Mucosa of rectum (tissue), 2 donors: ENCODE results near the gene CD81.

Experiments used
- H3K27ac ChIP-seq, 2 donors: one replicate each; pipeline ENCODE4 v1.7.0; 2013; ENCODE audit warnings: inconsistent platforms in 2 of 2, low read depth in 2 of 2, low read length in 2 of 2
- H3K27me3 ChIP-seq, 2 donors: one replicate each; pipeline ENCODE4 v1.7.0; 2013; ENCODE audit warnings: low read length in 2 of 2; ENCODE audit not compliant: control insufficient read depth in 2 of 2, insufficient read depth in 2 of 2
- H3K36me3 ChIP-seq, 2 donors: one replicate each; pipeline ENCODE4 v1.7.0; 2013; ENCODE audit warnings: low read length in 2 of 2; ENCODE audit not compliant: control insufficient read depth in 2 of 2, insufficient read depth in 2 of 2
- H3K4me1 ChIP-seq, 2 donors: one replicate each; pipeline ENCODE4 v1.7.0; 2013; ENCODE audit warnings: low read length in 2 of 2, mild to moderate bottlenecking in 1 of 2; ENCODE audit not compliant: control insufficient read depth in 2 of 2, insufficient read depth in 2 of 2
- H3K4me3 ChIP-seq, 2 donors: one replicate each; pipeline ENCODE4 v1.7.0; 2013; ENCODE audit warnings: low read length in 2 of 2
- H3K9ac ChIP-seq, 2 donors: one replicate each; pipeline ENCODE4 v1.7.0; 2013; ENCODE audit warnings: low read length in 2 of 2, low read depth in 1 of 2, mild to moderate bottlenecking in 1 of 2
- H3K9me3 ChIP-seq, 2 donors: one replicate each; pipeline ENCODE4 v1.7.0; 2013; ENCODE audit warnings: low read length in 2 of 2; ENCODE audit not compliant: control insufficient read depth in 2 of 2
- donor health status: healthy.
- donor health status: Normal muscosa, but diverticular disease.

Gene CD81

DNA sequence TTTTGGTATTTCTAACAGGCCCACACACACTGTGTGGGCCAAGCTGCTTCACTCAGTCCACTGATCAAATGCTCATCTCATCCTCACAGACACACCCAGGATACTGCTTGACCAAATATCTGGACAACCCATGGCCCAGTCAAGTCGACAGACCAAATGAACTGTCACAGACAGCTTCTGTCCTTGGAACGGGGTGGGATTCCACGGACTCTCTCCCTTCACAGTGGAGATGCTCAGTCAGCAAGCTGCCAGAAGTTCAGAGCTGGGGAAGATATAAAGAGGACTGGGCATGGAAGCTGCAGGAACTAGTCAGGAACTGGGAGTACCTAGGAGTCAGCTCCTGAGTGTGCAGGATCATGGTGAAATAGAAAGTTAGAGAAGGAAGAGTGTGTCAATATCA is 34.6 kb upstream of the CD81 start:
- Histone ChIP-seq H3K9ac (no peak overlapping the region), H3K9me3 (no peaks in the 10 kb centered on the region), H3K27me3 (no peaks in the 10 kb centered on the region), H3K27ac (no peak overlapping the region), H3K36me3 (no peaks in the 10 kb centered on the region), H3K4me1 (no peaks in the 10 kb centered on the region), H3K4me3 (no peak overlapping the region)

DNA sequence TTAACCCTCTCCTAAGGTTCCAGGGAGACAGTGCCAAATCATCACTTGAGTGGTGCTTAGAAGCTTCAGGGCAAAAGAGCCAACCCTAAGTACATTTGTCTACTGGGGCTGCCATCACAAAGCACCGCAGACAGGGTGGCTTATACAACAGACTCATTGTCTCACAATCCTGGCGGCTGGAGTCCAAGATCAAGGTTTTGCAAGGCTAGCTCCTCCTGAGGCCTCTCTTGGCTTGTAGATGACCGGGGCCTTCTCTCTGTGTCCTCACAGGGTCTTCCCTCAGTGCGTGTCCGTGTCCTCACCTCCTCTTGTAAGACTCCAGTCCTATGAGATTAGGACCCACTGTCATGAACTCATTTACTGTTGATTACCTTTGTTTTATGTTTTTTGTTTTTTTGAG is 34.1 kb upstream of the CD81 start:
- no peaks in the 10 kb centered on the region for H3K9me3 ChIP-seq
- no peaks in the 10 kb centered on the region for H3K4me1 ChIP-seq
- H3K9ac ChIP-seq, result no peak overlapping the region
- H3K4me3 ChIP-seq, result no peak overlapping the region
- no peaks in the 10 kb centered on the region for H3K36me3 ChIP-seq
- H3K27me3 ChIP-seq, result no peaks in the 10 kb centered on the region
- no peak overlapping the region for H3K27ac ChIP-seq

DNA sequence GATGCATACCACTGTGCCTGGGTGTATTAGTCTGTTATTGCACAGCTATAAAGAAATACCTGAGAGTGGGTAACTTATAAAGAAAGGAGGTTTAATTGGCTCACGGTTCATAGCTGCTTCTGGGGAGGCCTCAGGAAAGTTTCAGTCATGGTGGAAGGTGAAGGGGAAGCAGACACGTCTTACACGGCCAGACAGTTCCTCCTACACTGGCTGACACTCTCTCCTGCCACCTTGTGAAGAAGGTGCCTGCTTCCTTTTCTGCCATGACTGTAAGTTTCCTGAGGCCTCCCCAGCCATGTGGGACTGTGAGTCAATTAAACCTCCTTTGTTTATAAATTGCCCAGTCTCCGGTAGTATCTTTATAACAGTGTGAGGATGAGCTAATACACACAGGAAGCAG is 33.6 kb upstream of the CD81 start:
- H3K27ac ChIP-seq, result no peak overlapping the region
- H3K27me3 ChIP-seq, result no peaks in the 10 kb centered on the region
- H3K36me3 ChIP-seq, result no peaks in the 10 kb centered on the region
- H3K9me3 ChIP-seq, result no peaks in the 10 kb centered on the region
- H3K4me1 ChIP-seq, result no peaks in the 10 kb centered on the region
- H3K9ac ChIP-seq, result no peak overlapping the region
- no peak overlapping the region for H3K4me3 ChIP-seq

DNA sequence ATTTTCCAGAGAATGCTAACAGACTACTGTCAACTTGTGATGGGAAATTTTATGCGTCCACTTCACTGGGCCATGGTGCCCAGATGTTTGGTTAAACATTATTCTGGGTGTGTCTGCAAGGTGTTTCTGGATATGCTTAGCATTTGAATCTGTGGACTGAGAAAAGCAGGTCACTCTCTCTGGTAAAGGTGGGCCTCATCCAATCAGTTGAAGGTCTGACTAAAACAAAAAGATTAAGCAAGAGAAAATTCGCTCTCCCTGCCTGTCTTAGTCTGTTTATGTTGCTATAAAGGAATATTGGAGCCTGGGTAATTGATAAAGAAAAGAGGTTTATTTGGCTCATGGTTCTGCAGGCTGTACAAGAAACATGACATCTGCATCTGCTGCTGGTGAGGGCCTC is 32.1 kb upstream of the CD81 start:
- no peaks in the 10 kb centered on the region for H3K27me3 ChIP-seq
- H3K4me1 ChIP-seq, result no peaks in the 10 kb centered on the region
- no peak overlapping the region for H3K9ac ChIP-seq
- H3K9me3 ChIP-seq, result peaks cover 0 to 2% of the 10 kb centered on the region in 2 donors
- no peak overlapping the region for H3K27ac ChIP-seq
- no peaks in the 10 kb centered on the region for H3K36me3 ChIP-seq
- no peak overlapping the region for H3K4me3 ChIP-seq

DNA sequence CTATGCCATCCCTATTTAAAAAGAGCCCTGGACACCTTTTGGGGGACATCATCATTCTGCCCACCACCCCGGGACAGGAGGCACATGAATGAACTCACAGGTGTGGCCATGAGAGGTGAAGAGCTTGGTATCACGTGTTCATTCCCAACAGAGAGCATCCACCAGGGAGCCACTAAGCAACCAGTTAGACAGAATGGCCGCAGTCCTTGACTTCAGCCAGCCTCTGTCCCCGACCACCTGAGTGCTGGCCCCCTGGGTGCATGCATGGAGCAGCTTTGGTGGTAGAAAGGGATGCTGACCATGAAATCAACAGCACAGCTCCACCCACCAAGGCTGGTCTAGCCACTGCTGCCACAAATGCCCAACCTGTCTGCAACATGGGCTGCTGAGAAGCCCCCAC is 31.1 kb upstream of the CD81 start:
- Histone ChIP-seq H3K27ac (no peak overlapping the region), H3K36me3 (no peaks in the 10 kb centered on the region), H3K27me3 (no peaks in the 10 kb centered on the region), H3K4me3 (no peak overlapping the region), H3K9me3 (peaks cover 0 to 2% of the 10 kb centered on the region in 2 donors), H3K9ac (no peak overlapping the region), H3K4me1 (no peaks in the 10 kb centered on the region)

DNA sequence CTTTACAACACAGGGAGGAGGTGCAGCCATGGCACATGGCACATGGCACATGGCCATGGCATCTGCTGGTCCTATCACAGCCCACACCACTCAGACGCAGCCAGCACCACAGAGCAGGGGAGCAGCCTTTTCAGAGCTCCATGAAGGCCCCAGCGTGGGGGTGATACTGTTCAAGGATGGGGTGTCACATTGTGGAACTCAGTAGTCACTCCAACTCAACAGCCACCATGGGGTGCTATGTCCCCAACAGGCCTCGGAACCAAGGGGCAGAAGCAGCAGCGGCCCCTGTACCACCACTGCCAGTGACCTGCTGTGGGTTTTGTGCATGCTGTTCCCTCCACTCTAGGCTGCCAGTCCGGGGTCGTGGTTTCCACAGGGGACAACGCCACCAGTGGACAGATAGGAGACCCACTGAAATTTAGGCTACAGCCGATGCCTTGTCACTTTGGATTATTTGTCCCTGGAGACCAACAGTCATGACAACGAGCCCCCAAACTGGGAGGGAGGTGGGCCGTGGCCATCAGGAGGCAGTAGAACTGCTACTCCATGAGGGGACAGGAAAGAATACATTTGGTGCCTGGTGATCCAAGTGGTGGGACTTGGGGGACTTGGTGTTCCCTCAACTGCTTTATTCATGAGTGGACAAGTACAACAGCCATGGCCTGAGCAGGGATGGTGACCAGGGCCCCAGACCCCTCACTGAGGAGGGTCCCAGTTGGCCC is 30.4 kb upstream of the CD81 start:
- H3K4me1 ChIP-seq, result no peaks in the 10 kb centered on the region
- no peak overlapping the region for H3K9ac ChIP-seq
- H3K27ac ChIP-seq, result no peak overlapping the region
- H3K4me3 ChIP-seq, result no peak overlapping the region
- H3K27me3 ChIP-seq, result no peaks in the 10 kb centered on the region
- H3K36me3 ChIP-seq, result no peaks in the 10 kb centered on the region
- H3K9me3 ChIP-seq, result peaks cover 0 to 2% of the 10 kb centered on the region in 2 donors

DNA sequence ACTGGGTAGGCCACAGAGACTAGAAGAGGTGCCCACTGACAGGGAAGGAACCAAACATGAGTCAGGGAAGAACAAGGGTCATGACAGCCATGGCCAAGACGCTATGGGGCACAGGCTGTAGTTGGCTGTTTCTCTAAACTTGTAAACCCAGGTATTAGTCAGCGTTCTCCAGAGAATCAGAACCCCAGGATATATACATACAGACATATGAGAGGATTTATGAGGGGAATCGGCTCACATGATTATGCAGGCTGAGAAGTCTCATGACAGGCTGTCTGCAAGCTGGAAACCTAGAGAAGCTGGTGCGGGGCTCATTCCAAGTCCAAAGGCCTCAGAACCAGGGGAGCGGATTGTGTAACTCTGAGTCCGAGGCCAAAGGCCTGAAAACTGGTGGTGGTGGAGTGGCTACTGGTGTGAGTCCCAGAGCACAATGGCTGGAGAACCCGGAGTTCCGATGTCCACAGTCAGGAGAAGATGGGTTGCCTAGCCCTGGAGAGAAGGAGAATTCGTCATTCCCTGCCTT is 29.7 kb upstream of the CD81 start:
- Histone ChIP-seq H3K9ac (no peak overlapping the region), H3K4me1 (no peaks in the 10 kb centered on the region), H3K27ac (no peak overlapping the region), H3K4me3 (no peak overlapping the region), H3K36me3 (no peaks in the 10 kb centered on the region), H3K27me3 (no peaks in the 10 kb centered on the region), H3K9me3 (peaks cover 0 to 2% of the 10 kb centered on the region in 2 donors)

DNA sequence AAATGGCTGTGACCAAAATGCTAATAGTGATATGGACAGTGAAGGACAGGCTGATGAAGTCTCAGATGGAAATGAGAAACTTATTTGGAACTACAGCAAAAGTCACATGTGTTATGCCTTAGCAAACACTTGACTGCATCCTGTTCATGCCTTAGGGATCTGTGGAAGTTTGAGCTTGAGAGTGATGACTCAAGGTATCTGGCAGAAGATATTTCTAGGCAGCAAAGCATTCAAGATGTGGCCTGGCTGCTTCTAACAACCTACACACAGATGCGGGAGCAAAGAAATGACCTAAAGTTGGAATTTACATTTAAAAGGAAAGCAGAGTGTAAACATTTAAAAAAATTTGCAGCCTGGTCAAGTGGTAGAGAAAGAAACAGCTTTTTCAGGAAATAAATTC is 28.1 kb upstream of the CD81 start:
- Histone ChIP-seq H3K9me3 (peaks cover 0 to 2% of the 10 kb centered on the region in 2 donors), H3K27me3 (no peaks in the 10 kb centered on the region), H3K4me1 (no peaks in the 10 kb centered on the region), H3K4me3 (no peak overlapping the region), H3K27ac (no peak overlapping the region), H3K36me3 (no peaks in the 10 kb centered on the region), H3K9ac (no peak overlapping the region)

DNA sequence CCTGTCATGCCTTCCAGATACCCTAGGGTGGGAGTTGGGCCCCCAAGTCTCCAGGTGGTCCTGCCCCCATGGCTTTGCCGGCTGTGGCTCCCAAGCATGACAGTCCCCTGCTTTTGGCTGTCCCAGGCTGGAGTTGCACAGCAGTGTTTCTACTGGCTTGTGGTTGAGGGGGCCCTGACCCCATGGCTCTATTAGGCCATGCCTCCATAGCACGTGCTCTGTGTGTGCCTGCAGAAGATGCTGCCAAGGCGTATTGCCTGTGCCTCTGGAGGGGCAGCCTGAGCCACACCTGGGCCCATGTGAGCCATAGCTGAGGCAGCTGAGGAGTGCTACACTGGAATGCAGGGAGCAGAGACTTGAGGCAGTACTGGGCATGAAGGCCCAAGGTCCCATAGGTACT is 25.4 kb upstream of the CD81 start:
- no peaks in the 10 kb centered on the region for H3K27me3 ChIP-seq
- no peak overlapping the region for H3K27ac ChIP-seq
- no peak overlapping the region for H3K4me3 ChIP-seq
- H3K9me3 ChIP-seq, result peaks cover 0 to 2% of the 10 kb centered on the region in 2 donors
- no peaks in the 10 kb centered on the region for H3K4me1 ChIP-seq
- H3K9ac ChIP-seq, result no peak overlapping the region
- H3K36me3 ChIP-seq, result no peaks in the 10 kb centered on the region

DNA sequence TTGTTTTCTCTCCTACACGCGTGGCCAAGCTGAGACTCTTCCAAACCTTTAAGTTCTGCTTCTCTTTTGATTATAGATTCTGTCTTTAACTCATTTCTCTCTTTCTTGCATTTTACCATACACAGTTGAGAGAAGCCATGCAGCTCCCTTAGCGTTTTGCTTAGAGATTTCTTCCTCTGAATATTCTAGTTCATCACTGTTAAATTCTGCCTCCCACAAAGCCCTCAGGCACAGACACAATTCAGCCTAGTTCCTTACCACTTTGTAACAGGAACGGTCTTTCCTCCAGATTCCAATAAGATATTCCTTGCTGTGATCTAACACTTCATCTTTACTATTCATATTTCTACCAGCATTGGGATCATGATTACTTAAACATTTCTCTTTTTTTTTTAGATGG is 24.7 kb upstream of the CD81 start:
- H3K9me3 ChIP-seq, result peaks cover 0 to 2% of the 10 kb centered on the region in 2 donors
- H3K4me3 ChIP-seq, result no peak overlapping the region
- H3K4me1 ChIP-seq, result no peaks in the 10 kb centered on the region
- no peaks in the 10 kb centered on the region for H3K27me3 ChIP-seq
- H3K9ac ChIP-seq, result no peak overlapping the region
- H3K36me3 ChIP-seq, result no peaks in the 10 kb centered on the region
- no peak overlapping the region for H3K27ac ChIP-seq
